GM21381 (cell line): ENCODE results near the gene RSPO3.
A peak's percentile ranks its signal among the peaks of the same experiment; 100 is the strongest.
"Not testable (repeated sequence)": the region's sequence is repeated elsewhere in the genome, so short reads cannot be mapped to it uniquely, and the experiment has no call there.

Experiments
- ATAC-seq: cut with Tn5 transposase; IDR thresholded peaks from one replicate; pipeline ENCODE4 v1.9.1; 2021; ENCODE audit warnings: mild to moderate bottlenecking, moderate library complexity; ENCODE audit not compliant: unreplicated experiment

Gene RSPO3

GRCh38 chr6:127118298-127119101 lies at the start of gene RSPO3:
TSS of gene RSPO3 (plus strand) at chr6:127118671. CDS start at chr6:127119193, 522 bp downstream.
- no peak for ATAC-seq

- ATAC-seq: peak; percentile 57
Observed at GRCh38 chr6:127069659-127070279, 48.7 kb upstream of the RSPO3 start.

- peak; percentile 68 for ATAC-seq
Observed at GRCh38 chr6:127073222-127073621, 45.2 kb upstream of the RSPO3 start.

- no peak for ATAC-seq
Observed at GRCh38 chr6:127076466-127076865, 42.0 kb upstream of the RSPO3 start.

GRCh38 chr6:127077886-127078285 lies 40.6 kb upstream of the RSPO3 start:
- no peak for ATAC-seq

- ATAC-seq: no peak
Observed at GRCh38 chr6:127078669-127079068, 39.8 kb upstream of the RSPO3 start.

- ATAC-seq: no peak
Observed at GRCh38 chr6:127079681-127080080, 38.8 kb upstream of the RSPO3 start.

- no peak for ATAC-seq
Observed at GRCh38 chr6:127080081-127080480, 38.4 kb upstream of the RSPO3 start.

- ATAC-seq: no peak
Observed at GRCh38 chr6:127083231-127083962, 35.1 kb upstream of the RSPO3 start.

- ATAC-seq: no peak
Observed at GRCh38 chr6:127083963-127084310, 34.5 kb upstream of the RSPO3 start.

GRCh38 chr6:127085181-127085580 lies 33.3 kb upstream of the RSPO3 start:
- no peak for ATAC-seq

GRCh38 chr6:127090051-127090450 lies 28.4 kb upstream of the RSPO3 start:
- ATAC-seq: no peak

GRCh38 chr6:127092466-127092865 lies 26.0 kb upstream of the RSPO3 start:
- ATAC-seq: no peak

- ATAC-seq: no peak
Observed at GRCh38 chr6:127094791-127095190, 23.7 kb upstream of the RSPO3 start.

GRCh38 chr6:127096167-127096566 lies 22.3 kb upstream of the RSPO3 start:
- no peak for ATAC-seq

- ATAC-seq: not testable (repeated sequence)
Observed at GRCh38 chr6:127097442-127097841, 21.0 kb upstream of the RSPO3 start.

- ATAC-seq: no peak
Observed at GRCh38 chr6:127100510-127101140, 17.8 kb upstream of the RSPO3 start.

- no peak for ATAC-seq
Observed at GRCh38 chr6:127102299-127102698, 16.2 kb upstream of the RSPO3 start.

- ATAC-seq: no peak
Observed at GRCh38 chr6:127102859-127103258, 15.6 kb upstream of the RSPO3 start.

- no peak for ATAC-seq
Observed at GRCh38 chr6:127103482-127103881, 15.0 kb upstream of the RSPO3 start.

GRCh38 chr6:127107916-127108315 lies 10.6 kb upstream of the RSPO3 start:
- no peak for ATAC-seq
